22Rv1 (cell line): ENCODE measurements around the gene RTP5.

ENCODE experiments used
- H3K27ac ChIP-seq: fragments of 450-650 bp; 2 replicates; pipeline ENCODE4 v1.5.1; 2017
- ZFX ChIP-seq: fragments of 450-650 bp; IDR thresholded peaks from 2 replicates; pipeline ENCODE4 v1.6.1; 2017; ENCODE audit warnings: antibody characterized with exemption, borderline replicate concordance
- TF ChIP-seq, protein P1 (sequence below): fragments of 450-650 bp; IDR thresholded peaks from 2 replicates; pipeline ENCODE4 v1.5.1; 2017; ENCODE audit warnings: mild to moderate bottlenecking

Gene RTP5

DNA sequence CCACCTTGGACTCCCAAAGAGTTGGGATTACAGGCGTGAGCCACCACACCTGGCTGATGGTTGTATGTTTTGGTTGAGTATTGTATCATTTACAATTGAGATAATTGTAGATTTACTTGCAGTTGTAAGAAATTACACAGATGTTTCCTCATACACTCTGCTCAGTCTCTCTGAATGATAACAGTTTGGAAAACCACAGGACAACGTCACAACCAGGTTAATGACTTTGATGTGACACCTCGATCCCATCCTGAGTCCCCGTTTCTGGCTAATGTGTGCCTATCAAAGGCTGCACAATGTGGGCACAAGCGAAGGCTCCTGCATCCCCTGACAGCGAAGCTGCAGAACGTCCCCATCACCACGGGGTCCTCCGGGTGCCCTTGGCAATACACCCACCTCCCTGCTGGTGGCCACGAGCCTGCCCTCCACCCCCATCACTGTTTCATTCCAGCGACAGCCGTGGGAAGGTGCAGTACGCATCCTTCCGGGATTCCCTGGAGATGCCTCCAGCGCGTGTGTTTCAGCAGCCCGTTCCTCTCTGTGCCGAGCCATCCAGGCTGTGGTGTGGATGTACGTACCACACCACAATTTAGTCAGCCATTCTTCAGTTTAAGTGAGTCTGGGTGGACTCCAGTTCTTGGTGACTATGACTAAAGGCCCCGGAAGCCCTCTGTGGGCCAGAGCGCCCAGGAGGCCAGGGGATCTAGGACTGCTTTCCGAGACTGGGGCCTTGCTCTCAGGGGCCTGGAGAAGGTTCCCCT, 6.6 kb upstream of the RTP5 start:
- no peak for TF ChIP-seq ZFX
- TF ChIP-seq, protein P1, sequence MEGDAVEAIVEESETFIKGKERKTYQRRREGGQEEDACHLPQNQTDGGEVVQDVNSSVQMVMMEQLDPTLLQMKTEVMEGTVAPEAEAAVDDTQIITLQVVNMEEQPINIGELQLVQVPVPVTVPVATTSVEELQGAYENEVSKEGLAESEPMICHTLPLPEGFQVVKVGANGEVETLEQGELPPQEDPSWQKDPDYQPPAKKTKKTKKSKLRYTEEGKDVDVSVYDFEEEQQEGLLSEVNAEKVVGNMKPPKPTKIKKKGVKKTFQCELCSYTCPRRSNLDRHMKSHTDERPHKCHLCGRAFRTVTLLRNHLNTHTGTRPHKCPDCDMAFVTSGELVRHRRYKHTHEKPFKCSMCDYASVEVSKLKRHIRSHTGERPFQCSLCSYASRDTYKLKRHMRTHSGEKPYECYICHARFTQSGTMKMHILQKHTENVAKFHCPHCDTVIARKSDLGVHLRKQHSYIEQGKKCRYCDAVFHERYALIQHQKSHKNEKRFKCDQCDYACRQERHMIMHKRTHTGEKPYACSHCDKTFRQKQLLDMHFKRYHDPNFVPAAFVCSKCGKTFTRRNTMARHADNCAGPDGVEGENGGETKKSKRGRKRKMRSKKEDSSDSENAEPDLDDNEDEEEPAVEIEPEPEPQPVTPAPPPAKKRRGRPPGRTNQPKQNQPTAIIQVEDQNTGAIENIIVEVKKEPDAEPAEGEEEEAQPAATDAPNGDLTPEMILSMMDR = no peak
- no peak overlapping the region for H3K27ac ChIP-seq

DNA sequence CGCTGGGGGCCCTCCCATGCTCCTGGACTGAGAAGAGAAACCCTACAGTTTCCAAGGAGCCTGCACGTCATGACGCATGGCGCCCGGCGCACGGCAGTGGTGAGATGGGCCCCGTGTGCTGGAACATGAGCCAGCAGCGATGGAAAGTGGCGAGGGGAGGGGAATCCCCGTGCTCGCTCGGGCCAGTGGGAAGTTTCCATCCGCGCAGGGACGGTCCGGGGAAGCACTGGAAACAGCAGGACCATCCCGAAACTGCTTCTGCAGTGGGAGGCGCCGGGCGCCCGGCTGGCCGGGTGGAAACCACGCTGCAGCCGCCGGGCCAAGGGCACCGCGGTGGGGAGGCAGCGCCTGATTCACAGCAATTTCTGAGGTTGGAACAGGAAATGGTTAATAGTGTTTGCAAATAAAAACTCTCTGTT, 6.0 kb upstream of the RTP5 start:
- H3K27ac ChIP-seq = no peak overlapping the region
- TF ChIP-seq ZFX = no peak
- TF ChIP-seq, protein P1 = no peak

DNA sequence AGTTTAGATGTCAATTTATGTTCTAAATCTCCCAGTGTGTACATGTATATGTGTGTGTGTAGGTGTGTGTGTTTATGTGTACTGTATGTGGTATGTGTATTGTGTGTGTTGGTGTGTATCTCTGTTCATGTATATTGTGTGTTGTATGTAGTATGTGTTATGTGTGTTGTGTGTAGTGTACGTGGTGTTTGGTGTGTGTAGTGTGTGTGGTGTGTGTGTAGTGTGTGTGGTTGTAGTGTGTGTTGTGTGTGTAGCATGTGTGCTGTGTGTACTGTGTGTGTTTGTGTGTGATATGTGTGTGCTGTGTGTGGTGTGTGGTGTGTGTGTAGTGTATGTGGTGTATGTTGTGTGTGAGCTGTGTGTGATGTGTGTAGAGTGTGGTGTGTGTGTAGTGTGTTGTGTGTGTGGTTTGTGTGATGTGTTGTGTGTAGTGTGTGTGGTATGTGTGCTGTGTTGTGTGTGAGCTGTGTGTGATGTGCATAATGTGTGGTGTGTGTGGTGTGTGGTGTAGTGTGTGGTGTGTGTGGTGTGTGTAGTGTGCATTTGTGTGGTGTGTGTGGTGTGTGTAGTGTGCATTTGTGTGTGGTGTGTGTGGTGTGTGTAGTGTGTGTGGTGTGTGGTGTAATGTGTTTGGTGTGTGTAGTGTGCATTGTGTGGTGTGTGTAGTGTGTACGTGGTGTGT, 5.2 kb upstream of the RTP5 start:
- TF ChIP-seq, protein P1 = no peak
- no peak for TF ChIP-seq ZFX
- H3K27ac ChIP-seq = no peak overlapping the region

DNA sequence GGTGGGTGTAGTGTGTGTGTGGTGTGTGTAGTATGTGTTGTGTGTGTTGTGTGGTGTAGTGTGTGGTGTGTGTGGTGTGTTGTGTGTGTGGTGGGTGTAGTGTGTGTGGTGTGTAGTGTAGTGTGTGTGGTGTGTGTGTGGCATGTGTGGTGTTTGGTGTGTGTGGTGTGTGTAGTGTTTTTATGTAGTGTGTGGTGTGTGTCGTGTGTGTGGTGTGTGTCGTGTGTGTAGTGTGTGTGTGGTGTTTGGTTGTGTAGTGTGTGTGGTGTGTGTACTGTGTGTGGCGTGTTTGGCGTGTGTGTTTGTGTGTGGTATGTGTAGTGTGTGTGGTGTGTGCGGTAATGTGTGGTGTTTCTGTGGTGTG, 4.7 kb upstream of the RTP5 start:
- H3K27ac ChIP-seq = no peak overlapping the region
- TF ChIP-seq ZFX = no peak
- TF ChIP-seq, protein P1 = no peak

DNA sequence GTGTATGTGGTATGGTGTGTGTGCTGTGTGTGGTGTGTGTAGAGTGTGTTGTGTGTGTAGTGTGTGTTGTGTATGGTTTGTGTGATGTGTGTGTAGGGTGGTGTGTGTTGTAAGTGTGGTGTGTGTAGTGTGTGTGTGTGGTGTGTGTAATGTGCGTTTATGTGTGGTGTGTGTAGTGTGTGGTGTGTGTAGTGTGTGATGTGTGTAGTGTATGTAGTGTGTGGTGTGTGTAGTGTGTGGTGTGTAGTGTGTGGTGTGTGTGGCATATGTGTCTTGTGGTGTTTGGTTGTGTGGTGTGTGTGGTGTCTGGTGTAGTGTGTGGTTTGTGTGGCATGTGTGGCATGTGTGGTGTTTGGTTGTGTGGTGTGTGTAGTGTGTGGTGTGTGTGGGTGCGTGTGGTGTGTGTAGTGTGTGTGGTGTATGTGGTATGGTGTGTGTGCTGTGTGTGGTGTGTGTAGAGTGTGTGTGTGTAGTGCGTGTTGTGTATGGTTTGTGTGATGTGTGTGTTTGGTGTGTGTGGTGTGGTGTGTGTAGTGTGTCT, 4.0 kb upstream of the RTP5 start:
- TF ChIP-seq, protein P1 = no peak
- no peak for TF ChIP-seq ZFX
- H3K27ac ChIP-seq = no peak overlapping the region

DNA sequence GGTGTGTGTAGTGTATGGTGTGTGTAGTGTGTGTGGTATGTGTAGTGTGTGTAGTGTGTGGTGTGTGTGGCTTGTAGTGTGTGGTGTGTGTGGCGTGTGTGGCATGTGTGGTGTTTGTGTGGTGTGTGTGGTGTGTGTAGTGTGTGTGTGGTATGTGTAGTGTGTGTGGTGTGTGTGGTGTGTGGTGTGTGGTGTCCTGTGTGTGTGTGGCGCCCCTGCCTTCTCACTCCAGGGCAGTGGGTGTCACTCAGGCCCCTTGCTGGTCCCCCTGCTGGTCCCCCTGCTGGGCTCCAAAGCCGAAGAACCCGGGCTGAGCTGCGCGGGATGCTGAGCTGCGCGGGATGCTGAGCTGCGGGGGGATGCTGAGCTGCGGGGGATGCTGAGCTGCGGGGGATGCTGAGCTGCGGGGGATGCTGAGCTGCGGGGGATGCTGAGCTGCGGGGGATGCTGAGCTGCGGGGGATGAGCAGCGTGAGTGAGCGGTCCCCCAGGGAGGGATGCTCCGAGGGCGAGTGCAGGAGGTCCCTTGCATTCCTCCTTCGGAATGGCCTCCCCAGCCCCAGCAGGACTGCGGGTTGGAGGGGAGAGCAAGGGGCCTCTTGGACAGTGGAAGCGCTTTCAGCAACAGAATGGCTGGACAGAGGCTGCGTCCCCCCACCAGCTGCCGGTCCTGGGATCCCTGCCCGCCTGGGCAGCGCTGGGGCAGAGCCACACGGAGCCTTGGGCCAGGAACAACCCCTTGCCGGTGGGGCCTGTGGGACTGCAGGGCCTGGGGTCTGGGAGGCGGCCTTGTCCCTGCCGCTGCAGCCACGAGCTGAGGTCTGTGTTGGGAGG, 3.4 kb upstream of the RTP5 start:
- H3K27ac ChIP-seq = no peak overlapping the region
- no peak for TF ChIP-seq ZFX
- TF ChIP-seq, protein P1 = no peak
